A673 (cell line): Measurements from ENCODE around the gene ALOX15. TPM values are rescaled to one million over a fixed set of nuclear protein-coding genes. Genes with fewer than 3 reads are reported as not detected.

Source experiments
- BruUV-seq: library from RNA; stranded (reverse); fragments of 400-500 nt; replicated peaks from 2 replicates; lab custom pipeline; 2021; lab: Mats Ljungman, UMichigan
- CTCF ChIA-PET: fragments of 300-600 bp; sonication (Branson Sonifier 250); formaldehyde crosslinking; loops from one replicate; lab custom pipeline; 2022; ENCODE audit warnings: antibody characterized with exemption; lab: Charles Lee
- POLR2A ChIA-PET: fragments of 300-600 bp; sonication (Branson Sonifier 250); formaldehyde crosslinking; loops from one replicate; lab custom pipeline; 2022; ENCODE audit warnings: antibody characterized with exemption; ENCODE audit not compliant: low non-redundant PET; lab: Charles Lee
- DNase-seq: peaks from one replicate; pipeline ENCODE4 v3.0.0-alpha.2; 2015; ENCODE audit warnings: low spot score
- H3K27ac ChIP-seq: fragments of 200-600 bp; sonication (generic); 2 replicates; pipeline ENCODE4 v1.5.1; 2016; ENCODE audit warnings: mixed run types, low read depth, mild to moderate bottlenecking, mixed read lengths, antibody characterized with exemption, low read length; ENCODE audit not compliant: poor library complexity, severe bottlenecking
- H3K27me3 ChIP-seq: fragments of 200-600 bp; sonication (generic); replicated peaks from 2 replicates; pipeline ENCODE4 v1.6.1; 2017; ENCODE audit warnings: mixed run types, low read depth, mild to moderate bottlenecking, mixed read lengths, antibody characterized with exemption, low read length; ENCODE audit not compliant: insufficient read depth, poor library complexity
- H3K36me3 ChIP-seq: fragments of 200-600 bp; sonication (generic); 2 replicates; pipeline ENCODE4 v1.6.1; 2016; ENCODE audit warnings: mixed run types, mild to moderate bottlenecking, mixed read lengths, antibody characterized with exemption, low read length; ENCODE audit not compliant: insufficient read depth, poor library complexity, severe bottlenecking
- H3K4me1 ChIP-seq: fragments of 200-600 bp; sonication (generic); 2 replicates; pipeline ENCODE4 v1.6.1; 2017; ENCODE audit warnings: mixed run types, mild to moderate bottlenecking, mixed read lengths, antibody characterized with exemption, low read length; ENCODE audit not compliant: insufficient read depth, poor library complexity, severe bottlenecking
- H3K4me3 ChIP-seq: fragments of 200-600 bp; sonication (generic); 2 replicates; pipeline ENCODE4 v1.5.1; 2016; ENCODE audit warnings: low read depth, mixed run types, mild to moderate bottlenecking, mixed read lengths, low read length; ENCODE audit not compliant: poor library complexity, severe bottlenecking
- H3K9me3 ChIP-seq: fragments of 200-600 bp; sonication (generic); 2 replicates; pipeline ENCODE4 v1.6.1; 2016; ENCODE audit warnings: mixed run types, low read depth, mild to moderate bottlenecking, mixed read lengths, antibody characterized with exemption, low read length; ENCODE audit not compliant: poor library complexity, severe bottlenecking
- CTCF ChIP-seq: fragments of 300-800, 200-600 bp; sonication (generic); conservative IDR thresholded peaks from 2 replicates; pipeline ENCODE4 v1.5.1; 2017; ENCODE audit warnings: low read depth, mild to moderate bottlenecking, antibody characterized with exemption, low read length, moderate library complexity, mixed read lengths
- EZH2 ChIP-seq: fragments of 200-600 bp; sonication (generic); IDR thresholded peaks from 2 replicates; pipeline ENCODE4 v1.6.1; 2017; ENCODE audit warnings: borderline replicate concordance, low read depth, mild to moderate bottlenecking, mixed read lengths, antibody characterized with exemption, low read length; ENCODE audit not compliant: poor library complexity, severe bottlenecking
- intact Hi-C: fragments of 100-400 bp; cut with micrococcal nuclease; formaldehyde crosslinking; loops from one replicate; pipeline ENCODE4 v1.10.0; 2022; ENCODE audit not compliant: unreplicated experiment
- total RNA-seq: library from RNA; stranded (reverse); gene quantifications from 2 replicates; pipeline ENCODE4 v1.2.3, GENCODE V29; 2021

The ALOX15 gene
- total RNA-seq, 1 experiment from 2014 or later: not detected

- H3K4me1 ChIP-seq: no peaks in the 10 kb centered on the region
- ChIA-PET CTCF (interaction anchor here (0.6 kb wide), 1 partner anchor 70 kb away, joined by 5 read pairs; no protein-coding TSS in a partner anchor), POLR2A (no interaction called here)
- peaks cover 24% of the 10 kb centered on the region for H3K27me3 ChIP-seq
- H3K27ac ChIP-seq: no peak overlapping the region
- H3K4me3 ChIP-seq: no peak overlapping the region
- DNase-seq: no peak
- intact Hi-C loops: no loop called here
- BruUV-seq: no TSS peak
- no peaks in the 10 kb centered on the region for H3K36me3 ChIP-seq
- H3K9me3 ChIP-seq: no peaks in the 10 kb centered on the region
- TF ChIP-seq CTCF (no peak), EZH2 (no peak)
Measured at GRCh38 chr17:4588898-4589625, 52.4 kb downstream of the ALOX15 start.

- no peaks in the 10 kb centered on the region for H3K36me3 ChIP-seq
- H3K27ac ChIP-seq: no peak overlapping the region
- ChIA-PET CTCF (no interaction called here), POLR2A (no interaction called here)
- no peak for TF ChIP-seq CTCF
- no peak for TF ChIP-seq EZH2
- BruUV-seq: no TSS peak
- intact Hi-C loops: no loop called here
- H3K9me3 ChIP-seq: no peaks in the 10 kb centered on the region
- no peaks in the 10 kb centered on the region for H3K4me1 ChIP-seq
- no peak overlapping the region for H3K4me3 ChIP-seq
- H3K27me3 ChIP-seq: peaks cover 30% of the 10 kb centered on the region
- DNase-seq: no peak
Measured at GRCh38 chr17:4588391-4588790, 53.1 kb downstream of the ALOX15 start.

GRCh38 chr17:4587803-4588202 is 53.7 kb downstream of the ALOX15 start:
- H3K27me3 ChIP-seq: peaks cover 36% of the 10 kb centered on the region
- intact Hi-C loops: no loop called here
- H3K4me3 ChIP-seq: no peak overlapping the region
- no peaks in the 10 kb centered on the region for H3K4me1 ChIP-seq
- POLR2A ChIA-PET: no interaction called here
- TF ChIP-seq CTCF (no peak), EZH2 (no peak)
- BruUV-seq: no TSS peak
- no peaks in the 10 kb centered on the region for H3K36me3 ChIP-seq
- no peak for DNase-seq
- CTCF ChIA-PET: no interaction called here
- no peak overlapping the region for H3K27ac ChIP-seq
- no peaks in the 10 kb centered on the region for H3K9me3 ChIP-seq
